Activated CD4-positive, CD25-positive, alpha-beta regulatory T cell treated with anti-CD3 and anti-CD28 coated beads, Interleukin-2, amount 50 U/mL, for 72 hours (primary cell): ENCODE results near the gene ADAMTSL5.
"Not testable (repeated sequence)": the region's sequence is repeated elsewhere in the genome, so short reads cannot be mapped to it uniquely, and the experiment has no call there.

Experiments used
- DNase-seq: peaks from one replicate; pipeline ENCODE4 v3.0.0; 2021

ADAMTSL5 gene

DNA sequence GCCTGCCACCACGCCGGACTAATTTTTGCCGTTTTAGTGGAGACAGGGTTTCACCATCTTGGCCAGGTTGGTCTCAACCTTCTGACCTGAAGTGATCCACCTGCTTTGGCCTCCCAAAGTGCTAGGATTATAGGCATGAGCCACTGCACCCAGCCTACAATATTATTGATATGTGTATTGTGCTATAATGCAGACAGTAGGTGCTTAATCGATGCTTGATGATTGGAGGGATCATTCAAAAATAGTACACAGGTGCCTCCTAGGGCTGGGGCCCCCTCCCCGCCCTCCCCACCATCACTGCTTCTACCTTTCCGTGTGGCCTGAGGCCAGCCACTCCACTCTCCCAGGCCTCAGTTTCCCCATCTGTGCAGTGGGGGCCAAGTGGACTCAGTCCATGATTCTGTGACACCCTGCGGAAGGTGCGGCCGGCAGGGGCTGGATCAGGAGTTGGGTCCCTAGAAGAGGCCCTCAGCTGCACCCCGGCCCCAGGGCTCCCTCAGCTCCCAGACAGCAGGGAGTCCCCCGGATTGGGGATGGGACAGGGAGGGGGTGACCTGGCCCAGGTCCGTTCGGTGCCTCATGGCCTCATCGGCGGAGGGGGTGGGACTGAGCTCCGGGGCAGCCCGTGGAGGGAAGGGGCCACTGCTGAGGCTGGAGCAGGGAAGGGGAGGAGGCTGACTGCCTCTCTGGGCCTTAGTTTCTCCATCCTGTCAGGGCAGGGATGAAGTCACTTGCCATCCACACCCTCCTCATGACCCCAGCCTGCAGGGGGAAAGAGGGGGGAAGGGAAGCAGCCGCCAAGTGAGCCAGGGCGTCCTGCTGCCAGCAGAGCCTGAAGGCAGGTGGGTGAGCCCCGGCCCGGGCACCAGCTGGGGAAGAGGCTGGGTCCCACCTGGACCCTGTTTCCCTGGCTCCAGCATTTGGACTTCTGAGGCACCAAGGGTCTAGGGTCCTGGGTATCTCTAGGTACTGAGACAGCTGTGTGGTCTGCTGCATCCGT is 1.2 kb downstream of the ADAMTSL5 start:
- no peak for DNase-seq

DNA sequence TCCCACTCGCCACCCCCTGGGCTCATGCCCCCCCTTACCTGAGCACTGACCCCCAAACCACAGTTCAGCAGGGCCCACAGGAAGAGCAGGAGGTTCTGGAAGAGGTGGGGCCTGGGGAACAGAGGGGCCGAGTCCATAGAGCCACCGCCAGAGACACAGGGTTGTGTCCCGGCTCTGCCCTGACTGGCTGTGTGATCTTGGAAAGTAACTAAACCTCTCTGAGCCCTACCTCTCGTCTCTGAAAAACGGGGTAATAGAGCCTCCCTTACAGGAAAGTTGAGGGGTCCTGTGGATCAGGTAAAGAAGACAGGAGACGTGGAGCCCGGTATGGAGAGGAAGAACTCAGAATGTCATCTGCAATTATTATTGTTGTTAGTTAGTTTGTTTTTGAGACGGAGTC is 2.0 kb downstream of the ADAMTSL5 start:
- DNase-seq: no peak

GRCh38 chr19:1510442-1510806 is 2.4 kb downstream of the ADAMTSL5 start:
- DNase-seq: no peak

GRCh38 chr19:1509602-1510441 is 3.0 kb downstream of the ADAMTSL5 start:
- DNase-seq: no peak

DNA sequence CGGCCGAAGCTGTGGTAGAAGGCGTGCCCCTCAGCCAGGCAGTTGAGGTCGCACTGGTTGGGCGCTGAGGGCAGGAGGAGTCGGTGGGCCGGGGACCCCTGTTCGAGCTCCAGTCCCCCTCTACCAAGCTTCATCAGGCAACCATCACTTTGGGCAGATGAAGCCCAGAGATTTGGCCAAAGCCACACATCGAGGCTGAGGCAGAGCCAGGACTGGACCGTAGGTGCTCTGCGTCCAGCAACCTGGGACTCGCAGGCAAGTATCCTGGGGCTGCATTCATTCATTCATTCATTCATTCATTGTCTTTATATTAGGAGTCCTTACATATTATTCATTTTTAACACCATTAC is 4.3 kb downstream of the ADAMTSL5 start:
- DNase-seq: no peak

DNA sequence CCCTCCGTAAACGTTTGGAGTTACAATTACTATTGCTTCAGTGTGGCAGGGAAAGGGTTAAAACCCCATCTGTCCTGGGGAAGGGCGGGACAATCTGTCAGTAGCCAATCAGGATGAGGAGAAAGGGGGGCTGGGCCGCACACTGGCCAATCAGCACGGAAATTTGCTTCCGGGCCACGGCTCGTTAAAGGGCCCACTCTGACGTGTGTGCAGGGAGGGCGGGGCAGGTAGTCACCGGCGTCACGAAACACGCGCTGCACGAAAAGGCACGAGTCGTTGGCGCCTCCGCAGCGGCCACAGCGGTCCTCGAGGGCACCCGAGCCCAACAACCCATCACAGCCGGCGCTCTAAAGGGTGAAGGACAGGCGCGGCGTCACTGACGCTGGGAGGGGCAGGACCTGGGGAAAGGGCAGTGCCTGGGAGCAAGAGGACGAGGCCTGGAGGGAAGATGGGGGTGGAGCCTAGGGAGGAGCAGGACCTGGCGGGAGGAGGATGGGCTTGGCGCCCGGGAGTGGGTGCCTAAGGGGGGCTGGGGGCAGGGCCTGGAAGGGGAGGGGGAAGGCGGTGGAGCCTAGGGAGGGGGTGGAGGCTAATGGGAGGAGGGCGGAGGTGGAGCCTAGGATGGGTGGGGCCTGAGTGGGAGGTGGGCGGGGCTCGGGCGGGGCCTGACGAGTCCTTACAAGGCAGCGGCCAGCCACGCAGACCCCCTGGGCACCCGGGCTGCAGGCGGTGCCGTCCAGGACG is 4.9 kb downstream of the ADAMTSL5 start:
- peak; percentile 86 for DNase-seq

DNA sequence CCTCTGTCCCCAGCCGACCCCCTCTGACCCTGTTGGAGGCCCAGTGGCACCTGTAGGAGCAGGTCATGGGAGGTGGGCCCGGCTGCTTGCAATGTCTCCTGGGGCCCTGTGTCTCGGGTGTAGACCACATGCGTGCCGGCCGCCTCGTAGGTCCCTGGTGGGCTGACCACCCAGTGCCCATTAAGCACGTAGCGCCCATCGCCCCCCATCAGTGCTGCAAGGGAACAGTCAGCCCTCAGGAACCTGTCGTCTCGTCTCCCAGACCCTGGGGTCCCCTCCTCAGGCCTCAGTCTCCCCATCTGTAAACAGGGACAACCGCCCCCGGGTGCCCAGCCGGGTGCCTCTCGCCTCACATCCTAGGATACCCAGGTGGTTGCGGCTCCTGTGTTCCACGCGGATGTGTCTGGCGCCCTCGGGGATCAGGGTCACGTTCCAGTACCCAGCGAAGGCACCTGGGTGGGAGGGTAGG is 5.6 kb downstream of the ADAMTSL5 start:
- no peak for DNase-seq

GRCh38 chr19:1505991-1506881 is 6.6 kb downstream of the ADAMTSL5 start:
- no peak for DNase-seq

- DNase-seq: no peak
Observed at GRCh38 chr19:1505012-1505411, 7.8 kb downstream of the ADAMTSL5 start.

DNA sequence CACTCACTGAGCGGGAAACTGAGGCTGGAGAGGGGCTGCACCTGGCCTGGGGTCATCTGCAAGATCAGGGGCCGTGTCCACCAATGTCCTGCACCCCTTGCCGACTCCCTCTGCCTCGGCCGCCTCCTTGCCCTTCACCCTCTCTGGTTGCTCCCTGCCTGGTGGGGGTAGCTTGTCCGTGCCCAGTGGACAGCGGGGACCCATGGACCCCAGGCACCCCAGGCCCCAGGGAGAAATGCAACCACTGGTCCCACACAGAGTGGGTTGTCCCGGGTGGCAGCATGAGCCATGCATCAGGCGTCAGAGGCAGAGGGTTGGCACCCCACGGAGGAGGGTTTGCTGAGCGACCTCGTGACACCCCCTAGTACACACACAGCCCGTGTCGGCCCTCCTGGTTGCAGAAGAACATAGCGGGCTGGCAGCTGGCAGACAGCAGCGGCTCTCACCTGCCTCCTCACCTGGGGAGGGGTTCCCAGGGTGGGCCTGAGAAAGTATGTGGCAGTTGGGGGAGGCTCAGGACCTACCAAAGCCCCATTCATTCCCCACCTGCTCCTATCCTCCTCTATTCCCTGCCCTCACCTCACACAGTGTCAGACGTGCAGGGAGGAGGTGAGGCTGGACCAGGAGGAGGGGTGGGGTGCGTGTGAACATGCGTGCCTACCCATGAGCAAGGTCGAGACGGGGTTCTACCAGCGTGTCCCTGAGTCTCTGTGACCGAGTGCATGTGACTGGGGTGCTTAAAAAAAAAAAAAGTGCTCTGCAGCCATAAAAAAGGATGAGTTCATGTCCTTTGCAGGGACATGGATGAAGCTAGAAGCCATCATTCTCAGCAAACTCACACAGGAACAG is 8.7 kb downstream of the ADAMTSL5 start:
- no peak for DNase-seq

- DNase-seq: peak; percentile 73
Observed at GRCh38 chr19:1503089-1503924, 9.5 kb downstream of the ADAMTSL5 start.

DNA sequence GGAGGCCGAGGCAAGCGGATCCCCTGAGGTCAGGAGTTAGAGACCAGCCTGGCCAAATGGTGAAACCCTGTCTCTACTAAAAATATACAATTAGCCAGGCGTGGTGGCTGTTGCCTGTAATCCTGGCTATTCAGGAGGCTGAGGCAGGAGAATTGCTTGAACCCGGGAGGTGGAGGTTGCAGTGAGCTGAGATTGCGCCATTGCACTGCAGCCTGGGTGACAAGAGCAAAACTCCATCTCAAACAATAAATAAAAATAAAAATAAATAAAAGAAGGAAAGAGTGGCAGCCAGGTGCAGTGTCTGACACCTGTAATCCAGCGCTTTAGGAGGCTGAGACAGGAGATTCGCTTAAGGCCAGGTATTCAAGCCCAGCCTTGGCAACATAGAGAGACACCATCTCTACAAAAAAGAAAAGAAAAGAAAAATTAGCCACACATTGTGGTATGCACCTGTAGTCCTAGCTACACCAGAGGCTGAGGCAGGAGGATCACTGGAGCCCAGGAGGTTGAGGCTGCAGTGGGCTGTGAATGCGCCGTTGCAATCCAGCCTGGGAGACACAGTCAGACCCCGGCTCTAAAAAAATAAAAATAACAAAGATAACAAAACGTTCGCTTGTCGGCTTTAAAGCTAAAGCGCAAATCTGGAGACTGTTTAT is 10.3 kb downstream of the ADAMTSL5 start:
- no peak for DNase-seq

DNA sequence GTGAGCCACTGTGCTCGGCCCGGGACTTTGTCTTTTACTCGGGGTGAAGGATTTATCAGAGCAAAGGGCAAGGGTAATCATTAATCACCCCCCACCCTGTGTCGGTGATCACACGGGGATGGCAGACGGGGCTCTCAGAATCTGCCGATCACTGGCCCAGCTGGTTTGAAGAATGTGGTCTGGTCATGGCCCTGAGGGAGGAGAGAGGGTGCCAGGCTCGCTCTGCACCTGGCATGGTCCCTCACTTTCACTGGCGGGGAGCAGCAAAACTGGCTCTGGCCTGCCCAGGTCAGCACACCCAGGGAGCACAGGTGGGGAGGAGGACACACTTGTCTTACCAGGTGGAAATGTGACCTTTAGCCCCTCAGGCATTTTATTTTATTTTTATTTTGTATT is 11.6 kb downstream of the ADAMTSL5 start:
- DNase-seq: no peak

- DNase-seq: not testable (repeated sequence)
Observed at GRCh38 chr19:1499231-1499630, 13.6 kb downstream of the ADAMTSL5 start.

- no peak for DNase-seq
Observed at GRCh38 chr19:1497578-1498235, 15.1 kb downstream of the ADAMTSL5 start.

DNA sequence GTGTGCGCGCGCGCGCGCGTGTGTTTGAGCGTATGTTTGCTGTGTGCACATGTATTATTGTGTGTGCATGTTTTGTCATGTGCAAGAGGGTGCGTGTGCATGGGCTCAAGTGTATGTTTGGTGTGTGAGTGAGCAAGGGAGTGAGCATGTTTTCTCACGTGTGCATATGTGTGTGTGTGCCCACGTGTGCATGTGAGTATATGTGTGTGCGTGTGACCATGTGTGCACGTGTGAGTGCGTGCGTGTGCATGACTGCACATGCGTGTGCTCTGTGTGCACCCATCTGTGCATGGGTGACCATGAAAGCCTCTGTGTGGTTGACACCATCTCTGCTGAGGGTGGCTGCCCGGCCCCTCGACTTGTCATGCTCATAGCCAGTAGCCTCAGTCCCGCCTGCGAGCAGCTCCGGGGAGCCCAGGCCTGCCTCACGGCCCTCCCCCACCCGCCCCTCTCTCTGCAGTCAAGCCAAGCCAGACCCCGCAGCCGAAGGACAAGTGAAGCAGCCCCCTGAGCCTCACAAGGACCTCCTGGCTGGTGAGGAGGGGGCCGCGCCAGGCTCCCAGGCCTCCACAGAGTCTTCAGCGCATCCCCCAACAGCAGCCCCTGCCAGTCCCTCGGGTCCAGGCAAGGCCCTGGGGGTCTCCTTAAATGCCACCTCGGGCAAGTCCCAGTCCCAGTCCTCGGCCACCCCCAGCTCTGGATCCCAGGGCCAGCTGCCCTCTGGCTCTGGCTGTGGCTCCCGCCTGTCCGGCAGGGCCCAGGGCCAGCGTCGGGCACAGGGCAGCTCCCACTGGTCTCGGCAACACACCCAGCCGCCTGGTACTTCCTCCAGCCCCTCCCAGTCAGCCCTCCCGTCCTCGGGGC is 15.9 kb downstream of the ADAMTSL5 start:
- no peak for DNase-seq

DNA sequence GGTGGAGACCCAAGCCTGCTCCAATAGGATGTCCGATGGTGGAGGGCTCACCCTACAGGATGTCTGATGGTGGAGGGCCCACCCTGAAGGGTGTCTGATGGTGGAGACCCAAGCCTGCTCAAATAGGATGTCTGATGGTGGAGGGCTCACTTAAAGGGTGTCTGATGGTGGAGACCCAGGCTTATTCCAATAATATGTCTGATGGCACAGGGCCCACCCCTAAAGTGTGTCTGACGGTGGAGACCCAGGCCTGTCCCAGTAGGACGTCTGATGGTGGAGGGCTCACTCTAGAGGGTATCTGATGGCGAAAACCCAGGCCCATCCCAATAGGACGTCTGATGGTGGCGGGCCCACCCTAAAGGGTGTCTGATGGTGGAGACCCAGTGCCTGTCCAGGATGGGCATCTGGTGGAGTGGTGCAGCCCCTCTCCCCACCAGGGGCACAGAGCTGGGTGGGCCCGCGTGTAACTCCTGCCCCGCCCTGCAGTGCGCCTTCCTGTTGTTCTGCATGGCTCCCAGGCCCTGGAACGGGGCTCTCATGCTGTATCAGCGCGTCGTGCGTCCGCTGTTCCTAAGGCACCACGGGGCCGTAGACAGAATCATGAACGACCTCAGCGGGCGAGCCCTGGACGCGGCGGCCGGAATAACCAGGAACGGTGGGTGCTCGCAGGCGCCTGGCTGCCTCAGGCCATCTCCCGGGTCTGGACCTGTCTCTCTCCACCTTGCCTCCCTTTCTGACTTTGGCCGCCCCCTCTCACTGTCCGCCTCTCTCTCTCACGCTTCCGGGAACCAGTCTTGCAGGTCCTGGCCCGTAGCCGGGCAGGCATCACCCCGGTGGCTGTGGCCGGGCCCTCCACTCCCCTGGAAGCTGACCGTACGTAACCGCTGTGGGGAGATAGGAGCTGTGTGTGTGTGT is 16.8 kb downstream of the ADAMTSL5 start:
- DNase-seq: no peak
